AG10803 (cell line): ENCODE results near the gene INTS11.

Experiments used
- DNase-seq: peaks from one replicate; pipeline ENCODE4 v3.0.0; 2010; ENCODE audit warnings: low read depth
- H3K4me3 ChIP-seq: 2 replicates; pipeline ENCODE4 v1.5.1; 2011; ENCODE audit warnings: mild to moderate bottlenecking, low read length, control low read depth
- TF ChIP-seq, protein P1 (sequence below): conservative IDR thresholded peaks from 2 replicates; pipeline ENCODE4 v1.5.1; 2011; ENCODE audit warnings: mild to moderate bottlenecking, low read length, control low read depth, inconsistent platforms

The INTS11 gene

DNA sequence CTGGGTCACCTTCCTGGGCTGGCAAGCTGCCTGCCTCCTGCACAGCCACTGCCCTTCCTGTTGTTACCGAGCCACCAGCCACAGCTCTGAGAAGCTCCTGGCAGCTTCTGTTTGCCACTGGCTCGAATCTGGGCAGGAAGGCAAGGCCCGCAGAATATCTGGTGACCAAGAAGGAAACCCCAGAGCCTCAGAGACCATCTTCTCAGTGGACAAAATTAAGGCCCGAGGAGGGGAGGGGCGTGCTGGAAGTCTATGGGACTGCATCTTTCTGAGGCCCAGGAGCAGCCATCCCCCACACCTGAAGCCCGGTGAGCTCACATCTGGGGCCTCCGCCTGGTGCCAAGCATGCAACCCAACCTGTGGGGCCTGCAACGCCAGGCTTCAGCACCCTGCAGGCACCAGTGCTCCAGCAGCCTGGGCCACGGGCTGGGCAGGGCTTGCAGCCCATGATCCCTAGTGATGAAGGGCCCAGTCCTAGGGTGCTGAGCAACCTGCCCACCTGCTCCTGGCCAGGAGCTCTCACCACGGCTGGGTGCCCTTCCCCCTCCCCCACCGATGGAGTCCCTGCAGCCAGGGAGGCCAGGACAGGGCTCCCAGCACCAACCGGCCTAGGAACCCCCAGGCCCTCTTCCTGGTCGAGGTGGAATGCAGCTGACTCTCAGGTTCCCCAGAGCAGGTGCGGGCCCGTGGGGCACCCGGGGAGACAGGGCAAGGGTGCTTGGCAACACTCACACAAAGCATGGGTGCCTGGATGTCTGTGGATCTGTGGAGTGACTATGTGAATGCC, 1.0 kb upstream of the INTS11 start:
- TF ChIP-seq, protein P1, sequence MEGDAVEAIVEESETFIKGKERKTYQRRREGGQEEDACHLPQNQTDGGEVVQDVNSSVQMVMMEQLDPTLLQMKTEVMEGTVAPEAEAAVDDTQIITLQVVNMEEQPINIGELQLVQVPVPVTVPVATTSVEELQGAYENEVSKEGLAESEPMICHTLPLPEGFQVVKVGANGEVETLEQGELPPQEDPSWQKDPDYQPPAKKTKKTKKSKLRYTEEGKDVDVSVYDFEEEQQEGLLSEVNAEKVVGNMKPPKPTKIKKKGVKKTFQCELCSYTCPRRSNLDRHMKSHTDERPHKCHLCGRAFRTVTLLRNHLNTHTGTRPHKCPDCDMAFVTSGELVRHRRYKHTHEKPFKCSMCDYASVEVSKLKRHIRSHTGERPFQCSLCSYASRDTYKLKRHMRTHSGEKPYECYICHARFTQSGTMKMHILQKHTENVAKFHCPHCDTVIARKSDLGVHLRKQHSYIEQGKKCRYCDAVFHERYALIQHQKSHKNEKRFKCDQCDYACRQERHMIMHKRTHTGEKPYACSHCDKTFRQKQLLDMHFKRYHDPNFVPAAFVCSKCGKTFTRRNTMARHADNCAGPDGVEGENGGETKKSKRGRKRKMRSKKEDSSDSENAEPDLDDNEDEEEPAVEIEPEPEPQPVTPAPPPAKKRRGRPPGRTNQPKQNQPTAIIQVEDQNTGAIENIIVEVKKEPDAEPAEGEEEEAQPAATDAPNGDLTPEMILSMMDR = no peak
- peak overlapping the region; percentile 70 for H3K4me3 ChIP-seq
- no peak for DNase-seq

DNA sequence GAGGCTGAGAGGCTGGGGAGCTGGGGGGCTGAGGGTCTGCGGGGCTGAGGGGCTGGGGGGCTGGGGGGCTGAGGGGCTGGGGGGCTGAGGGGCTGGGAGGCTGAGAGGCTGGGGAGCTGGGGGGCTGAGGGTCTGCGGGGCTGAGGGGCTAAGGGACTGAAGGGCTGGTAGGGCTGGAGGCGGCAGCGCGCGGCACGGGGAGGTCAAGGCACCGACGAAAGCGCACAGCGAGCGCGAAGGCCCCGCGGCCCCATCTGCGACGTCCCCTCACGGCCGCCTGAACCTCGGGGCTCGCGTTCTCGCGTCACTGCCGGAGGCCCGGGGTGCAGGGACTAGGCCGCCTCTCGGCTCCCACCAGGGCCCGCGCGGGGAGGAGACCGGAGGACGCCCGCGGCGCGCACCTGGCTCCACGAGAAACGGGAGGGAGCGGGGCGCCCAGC, 356 bp downstream of the INTS11 start:
- DNase-seq = no peak
- TF ChIP-seq, protein P1 = no peak
- peak overlapping the region; percentile 72 for H3K4me3 ChIP-seq

DNA sequence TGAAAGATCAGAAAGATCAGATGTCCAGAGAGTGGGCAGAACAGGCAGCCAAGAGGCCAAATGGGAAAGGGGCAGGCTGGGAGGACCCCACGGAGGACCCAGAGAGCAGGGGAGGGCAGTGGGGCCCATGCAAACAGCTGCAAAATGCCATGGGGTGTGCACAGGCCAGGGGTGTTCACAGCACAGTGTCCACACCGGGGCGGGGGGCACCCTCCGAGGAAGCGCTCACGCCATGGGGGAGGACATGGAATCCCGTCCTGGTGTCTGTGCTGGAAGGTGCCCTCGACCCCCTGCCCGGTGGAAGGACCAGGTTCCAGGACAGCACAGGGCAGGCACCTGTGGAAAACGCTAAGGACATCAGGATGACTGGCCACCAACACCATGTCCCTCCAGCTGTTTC, 1.5 kb downstream of the INTS11 start:
- DNase-seq = no peak
- H3K4me3 ChIP-seq = peak overlapping the region; percentile 0; the same call in 1 of the 2 replicates
- TF ChIP-seq, protein P1 = no peak

GRCh38 chr1:1322418-1322817, 2.0 kb downstream of the INTS11 start:
- no peak for DNase-seq
- no peak overlapping the region for H3K4me3 ChIP-seq
- TF ChIP-seq, protein P1 = no peak

DNA sequence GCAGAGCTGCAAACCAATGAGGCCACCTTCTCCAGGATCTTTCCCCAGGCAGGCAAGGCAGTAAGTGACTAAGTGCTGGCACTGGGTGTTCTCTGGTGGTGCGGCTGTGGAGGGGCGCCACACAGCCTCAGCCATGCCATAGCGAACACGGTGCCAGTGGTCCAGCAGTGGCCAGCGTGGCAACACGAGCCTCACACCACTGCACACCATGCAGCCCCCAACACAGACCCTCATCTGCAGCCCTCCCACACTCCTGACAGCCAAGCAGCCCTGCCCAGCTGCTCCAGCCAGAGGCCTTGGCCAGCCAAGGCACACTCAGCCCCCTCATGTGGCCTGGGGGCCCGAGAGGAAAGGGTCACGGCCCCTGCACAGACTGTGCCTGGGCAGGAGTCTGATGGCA, 3.0 kb downstream of the INTS11 start:
- H3K4me3 ChIP-seq = no peak overlapping the region
- no peak for DNase-seq
- TF ChIP-seq, protein P1 = no peak

- TF ChIP-seq, protein P1 = no peak
- no peak overlapping the region for H3K4me3 ChIP-seq
- no peak for DNase-seq
Measured at GRCh38 chr1:1320666-1321448, 3.6 kb downstream of the INTS11 start.

GRCh38 chr1:1319646-1319941, 4.9 kb downstream of the INTS11 start:
- TF ChIP-seq, protein P1 = no peak
- no peak overlapping the region for H3K4me3 ChIP-seq
- DNase-seq = no peak
